ENCODE measurements around the gene GNRH2.
"Not testable (repeated sequence)": the region's sequence is repeated elsewhere in the genome, so short reads cannot be mapped to it uniquely, and the experiment has no call there.

The GNRH2 gene, protein sequence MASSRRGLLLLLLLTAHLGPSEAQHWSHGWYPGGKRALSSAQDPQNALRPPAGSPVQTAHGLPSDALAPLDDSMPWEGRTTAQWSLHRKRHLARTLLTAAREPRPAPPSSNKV

DNA sequence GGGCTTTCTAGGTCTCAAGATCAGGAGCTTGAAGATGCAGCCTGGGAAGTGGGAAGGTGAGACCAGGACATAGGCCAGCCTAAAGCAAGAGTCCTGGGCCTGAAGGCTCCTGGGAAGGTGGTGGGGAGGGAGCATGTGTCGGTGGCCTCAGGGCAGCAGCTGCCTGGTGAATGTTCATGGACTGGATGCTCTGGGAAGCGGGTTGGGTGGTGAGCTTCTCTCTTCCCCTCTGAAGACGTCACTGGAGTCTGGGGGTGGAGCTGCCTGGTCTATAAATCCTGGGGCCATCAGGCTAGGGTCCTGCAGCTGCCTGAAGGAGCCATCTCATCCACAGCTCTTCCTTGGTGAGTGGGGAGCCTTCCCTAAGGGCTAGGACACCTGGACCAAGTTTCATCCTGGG lies at the start of gene GNRH2:
Gene GNRH2 (plus strand): TSS at position 301 of the 400 bp plus-strand sequence. CDS start 793 bp downstream, outside the sequence.
- DNase-seq (ENCODE audit: low read depth in 1 of 2, low spot score in 1 of 2) = no peak

DNA sequence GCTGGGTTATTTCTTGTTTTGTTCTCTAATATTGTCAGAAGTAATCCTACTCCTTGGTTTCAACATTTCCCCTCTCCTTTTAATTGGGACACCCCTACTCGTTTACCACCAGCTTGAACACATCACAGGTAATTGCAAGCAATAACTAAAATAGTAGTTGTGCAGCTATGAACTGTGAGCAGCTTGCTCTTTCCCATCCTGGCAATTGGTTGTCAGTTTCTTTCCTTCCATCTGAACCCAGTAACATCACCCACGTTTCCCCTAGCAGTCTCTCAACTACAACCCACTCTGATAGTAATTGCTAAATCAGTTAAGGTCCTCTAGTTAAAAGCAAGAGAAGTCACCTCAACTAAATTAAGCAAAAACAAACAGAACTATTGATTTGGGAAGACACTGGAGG lies 47.6 kb upstream of the GNRH2 start:
- no peak for DNase-seq (ENCODE audit: low read depth in 1 of 2, low spot score in 1 of 2)

- no peak for DNase-seq (ENCODE audit: low read depth in 1 of 2, low spot score in 1 of 2)
Observed at GRCh38 chr20:2998728-2999127, 44.7 kb upstream of the GNRH2 start.

DNA sequence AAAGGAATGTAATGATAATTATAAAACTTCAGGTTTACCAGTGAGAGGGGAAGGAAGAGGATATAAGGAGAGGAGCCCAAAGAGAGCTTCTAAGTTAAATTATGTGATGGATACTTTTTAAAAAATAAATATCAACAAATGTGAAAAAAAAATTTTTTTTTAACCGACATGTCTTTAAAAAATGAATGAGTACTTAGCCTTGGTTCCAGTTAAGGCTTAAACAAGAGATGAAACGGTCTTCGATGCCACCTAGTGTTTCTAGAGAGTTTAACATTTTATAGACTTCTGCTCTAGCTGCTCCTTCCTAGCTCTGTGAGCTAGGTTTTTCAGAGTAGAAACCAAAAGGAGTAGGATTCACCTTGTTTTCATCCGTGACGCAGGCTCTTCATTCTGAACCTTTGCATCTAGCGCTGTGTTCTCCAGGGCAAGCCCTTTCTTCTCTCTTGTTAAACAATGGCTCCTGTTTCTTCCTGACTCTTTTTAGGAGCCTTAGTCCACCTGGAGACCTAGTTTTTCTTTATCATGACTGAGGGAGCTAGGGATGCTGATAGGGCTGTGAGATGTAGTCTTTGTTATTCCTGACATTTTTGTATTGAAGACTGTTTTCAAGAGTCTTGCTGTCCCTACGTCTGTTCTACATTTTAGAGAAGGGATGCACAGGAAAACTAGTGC lies 42.4 kb upstream of the GNRH2 start:
- no peak for DNase-seq (ENCODE audit: low read depth in 1 of 2, low spot score in 1 of 2)

- DNase-seq (ENCODE audit: low read depth in 1 of 2, low spot score in 1 of 2) = no peak
Observed at GRCh38 chr20:3003416-3003815, 40.0 kb upstream of the GNRH2 start.

DNA sequence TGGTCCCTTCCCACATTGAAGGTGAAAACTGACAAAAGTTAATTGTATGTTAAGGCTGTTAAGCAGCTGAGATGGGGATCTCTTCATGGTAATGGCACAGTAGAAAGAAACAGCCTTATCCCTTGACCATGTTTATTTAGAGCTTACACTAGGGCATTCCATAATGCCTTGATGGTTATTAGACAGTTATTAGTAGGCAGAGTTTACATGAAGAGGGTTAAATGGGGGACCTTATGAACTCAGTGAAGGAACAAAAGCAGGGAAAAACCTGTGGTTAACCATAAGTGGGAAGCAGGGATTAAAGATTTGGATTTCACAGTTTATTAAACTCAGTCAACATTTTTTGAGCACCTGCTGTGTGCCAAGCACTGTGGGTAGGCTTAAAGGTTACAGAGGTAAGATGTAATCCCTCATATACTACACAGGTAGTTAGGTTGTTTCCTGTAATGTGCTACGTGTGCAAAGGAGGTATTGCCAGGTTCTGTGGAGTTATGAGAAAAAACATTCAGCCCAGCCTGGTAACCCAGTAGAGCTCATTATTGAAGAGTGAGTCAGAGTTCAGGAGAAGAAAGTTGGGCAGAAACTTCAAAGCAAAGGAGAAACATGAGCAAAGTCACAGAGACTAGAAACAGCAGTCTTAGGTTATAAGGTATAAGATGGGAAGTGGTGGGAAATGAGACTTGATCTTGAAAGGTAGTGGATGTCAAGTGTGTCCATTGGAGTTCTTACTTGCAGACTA lies 32.3 kb upstream of the GNRH2 start:
- no peak for DNase-seq (ENCODE audit: low read depth in 1 of 2, low spot score in 1 of 2)

DNA sequence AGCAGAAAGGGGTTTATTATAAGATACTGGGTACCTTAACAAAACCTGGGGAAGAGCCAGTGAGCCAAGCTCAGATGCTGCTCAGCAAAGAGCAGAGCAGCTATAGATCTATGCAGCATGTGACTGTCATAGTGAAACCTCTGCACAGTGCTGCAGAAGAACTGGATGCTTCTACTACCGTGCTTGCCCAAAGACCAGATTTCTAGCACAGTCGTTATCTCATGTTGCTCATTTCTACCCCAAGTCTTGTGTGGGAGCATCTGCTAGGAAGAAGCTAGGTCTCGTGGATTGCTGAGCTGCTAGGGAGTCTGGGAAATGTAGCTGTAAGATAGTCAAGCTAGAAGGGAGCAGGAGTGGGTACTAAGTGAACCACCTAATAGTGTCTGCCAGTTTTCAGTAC lies 31.7 kb upstream of the GNRH2 start:
- DNase-seq (ENCODE audit: low read depth in 1 of 2, low spot score in 1 of 2) = no peak

GRCh38 chr20:3013771-3014170 lies 29.7 kb upstream of the GNRH2 start:
- DNase-seq (ENCODE audit: low read depth in 1 of 2, low spot score in 1 of 2) = no peak

GRCh38 chr20:3014179-3014578 lies 29.2 kb upstream of the GNRH2 start:
- DNase-seq (ENCODE audit: low read depth in 1 of 2, low spot score in 1 of 2) = no peak

DNA sequence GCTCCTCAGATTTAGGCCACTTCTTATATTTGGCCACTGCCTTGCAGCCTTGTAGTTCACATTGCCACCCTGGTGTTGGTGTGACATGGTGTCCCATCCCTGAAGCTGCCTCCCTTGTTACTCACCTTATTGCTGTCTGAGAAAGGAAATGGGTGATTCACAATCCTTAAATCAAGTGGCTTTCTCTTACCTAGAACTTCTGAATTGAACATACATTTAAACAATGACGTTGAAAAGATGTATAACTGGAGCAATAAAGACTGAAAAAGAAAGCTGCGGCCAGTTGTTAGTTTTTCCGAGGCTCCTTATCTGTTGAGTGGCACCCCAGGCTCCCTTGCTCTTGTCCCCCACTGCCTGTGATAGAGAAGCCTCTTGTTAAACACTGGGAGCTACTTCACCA lies 28.8 kb upstream of the GNRH2 start:
- DNase-seq (ENCODE audit: low read depth in 1 of 2, low spot score in 1 of 2) = no peak

DNA sequence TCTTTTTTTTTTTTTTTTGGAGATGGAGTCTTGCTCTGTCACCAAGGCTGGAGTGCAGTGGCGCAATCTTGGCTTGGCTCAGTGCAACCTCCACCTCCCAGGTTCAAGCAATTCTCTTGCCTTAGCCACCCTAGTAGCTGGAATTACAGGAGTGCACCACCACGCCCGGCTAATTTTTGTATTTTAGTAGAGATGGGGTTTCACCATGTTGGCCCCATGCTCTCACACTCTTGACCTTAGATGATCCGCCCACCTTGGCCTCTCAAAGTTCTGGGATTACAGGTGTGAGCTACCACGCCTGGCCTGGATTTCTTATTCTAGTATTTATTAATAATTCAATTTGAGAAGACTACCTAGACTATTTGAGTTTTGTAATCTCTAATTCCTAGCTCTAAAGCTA lies 28.1 kb upstream of the GNRH2 start:
- not testable (repeated sequence) for DNase-seq (ENCODE audit: low read depth in 1 of 2, low spot score in 1 of 2)

DNA sequence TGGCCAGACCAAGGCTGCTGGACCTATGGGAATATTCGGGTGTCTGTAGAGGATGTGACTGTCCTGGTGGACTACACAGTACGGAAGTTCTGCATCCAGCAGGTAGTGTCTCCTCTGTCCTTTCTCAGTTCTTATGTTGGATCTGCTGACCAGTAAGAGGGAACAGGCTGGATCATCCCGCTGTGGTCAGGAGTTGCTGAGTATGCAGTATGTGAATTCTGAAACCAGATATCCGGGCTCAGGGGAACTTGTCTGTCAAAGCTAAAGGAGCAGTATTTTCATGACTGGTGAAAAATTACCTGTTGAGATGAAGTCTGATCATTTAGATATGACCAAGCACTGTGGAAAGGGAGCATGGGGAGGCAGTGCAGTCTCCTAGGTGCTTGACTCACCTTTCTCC lies 22.1 kb upstream of the GNRH2 start:
- DNase-seq (ENCODE audit: low read depth in 1 of 2, low spot score in 1 of 2) = no peak

GRCh38 chr20:3021777-3022176 lies 21.6 kb upstream of the GNRH2 start:
- no peak for DNase-seq (ENCODE audit: low read depth in 1 of 2, low spot score in 1 of 2)

DNA sequence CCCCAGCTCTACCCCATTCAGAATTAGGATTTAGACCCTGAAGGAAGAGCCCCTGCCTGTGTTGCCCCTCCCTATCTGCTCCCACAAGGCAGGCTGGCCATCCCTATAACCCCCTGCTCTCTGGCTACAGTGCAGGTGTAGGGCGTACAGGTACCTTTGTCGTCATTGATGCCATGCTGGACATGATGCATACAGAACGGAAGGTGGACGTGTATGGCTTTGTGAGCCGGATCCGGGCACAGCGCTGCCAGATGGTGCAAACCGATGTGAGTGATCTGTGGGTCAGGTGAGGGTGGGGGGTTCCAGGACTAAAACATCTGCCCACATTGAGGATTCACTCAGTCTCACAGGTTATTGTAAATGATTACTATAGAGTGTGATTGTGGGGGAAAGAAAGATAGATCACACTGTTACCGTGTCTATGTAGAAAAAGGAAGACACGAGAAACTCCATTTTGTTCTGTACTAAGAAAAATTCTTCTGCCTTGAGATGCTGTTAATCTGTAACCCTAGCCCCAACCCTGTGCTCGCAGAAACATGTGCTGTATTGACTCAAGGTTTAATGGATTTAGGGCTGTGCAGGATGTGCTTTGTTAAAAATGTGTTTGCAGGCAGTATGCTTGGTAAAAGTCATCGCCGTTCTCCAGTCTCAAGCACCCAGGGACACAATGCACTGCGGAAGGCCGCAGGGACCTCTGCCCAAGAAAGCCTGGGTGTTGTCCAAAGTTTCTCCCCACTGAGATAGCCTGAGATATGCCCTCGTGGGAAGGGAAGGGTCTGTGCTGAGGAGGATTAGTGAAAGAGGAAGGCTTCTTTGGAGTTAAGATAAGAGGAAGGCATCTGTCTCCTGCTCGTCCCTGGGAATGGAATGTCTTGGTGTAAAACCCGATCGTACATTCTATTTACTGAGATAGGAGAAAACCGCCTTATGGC lies 20.6 kb upstream of the GNRH2 start:
- not testable (repeated sequence) for DNase-seq (ENCODE audit: low read depth in 1 of 2, low spot score in 1 of 2)

DNA sequence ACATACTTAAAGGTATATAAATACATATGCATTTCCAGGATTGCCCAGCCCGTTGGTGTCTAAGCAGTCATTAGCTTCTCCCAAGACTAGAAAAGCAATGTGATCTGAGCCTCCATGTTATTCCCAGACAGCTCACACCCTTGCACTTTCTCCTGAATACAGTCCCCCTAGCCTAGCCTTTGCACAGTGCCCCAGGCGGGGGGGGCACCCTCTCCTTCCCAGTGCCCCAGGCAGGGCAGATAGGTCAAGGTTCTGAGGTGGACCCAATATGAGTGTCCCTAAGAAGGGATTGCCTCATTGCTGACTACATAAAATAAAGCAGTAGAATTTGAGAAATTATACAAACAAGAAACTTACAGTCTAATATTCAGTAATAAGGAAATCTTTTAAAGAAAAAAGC lies 15.4 kb upstream of the GNRH2 start:
- no peak for DNase-seq (ENCODE audit: low read depth in 1 of 2, low spot score in 1 of 2)

DNA sequence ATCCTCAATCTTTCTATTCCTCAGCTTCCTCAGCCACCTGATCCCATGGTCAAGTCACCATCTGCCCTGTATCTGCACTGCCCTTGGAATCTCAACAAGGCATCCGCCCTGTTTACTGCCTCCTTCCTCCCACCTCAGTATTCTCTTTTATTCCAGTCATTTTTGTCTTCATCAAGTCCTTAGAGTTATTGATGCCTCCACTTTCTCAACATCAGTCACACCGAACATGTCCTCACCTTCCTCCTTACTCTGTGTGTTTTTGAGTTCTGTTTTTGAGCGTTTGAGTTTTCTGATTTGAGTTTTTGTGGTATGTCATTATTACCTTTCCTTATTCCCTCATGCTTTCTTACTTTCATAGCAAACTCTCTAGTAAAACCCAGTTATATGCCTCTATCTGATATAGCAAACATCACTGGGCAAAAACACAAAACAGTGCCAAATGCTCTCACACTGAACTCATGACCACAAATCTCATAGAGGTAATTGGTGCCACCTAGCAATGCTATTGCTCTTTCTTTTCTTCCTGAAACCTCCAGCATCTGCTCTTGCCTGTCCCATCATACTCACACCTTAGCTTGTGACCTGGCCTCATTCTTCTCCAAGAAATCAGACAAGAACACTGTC lies 11.8 kb upstream of the GNRH2 start:
- DNase-seq (ENCODE audit: low read depth in 1 of 2, low spot score in 1 of 2) = no peak

- DNase-seq (ENCODE audit: low read depth in 1 of 2, low spot score in 1 of 2) = no peak
Observed at GRCh38 chr20:3032624-3033023, 10.8 kb upstream of the GNRH2 start.

DNA sequence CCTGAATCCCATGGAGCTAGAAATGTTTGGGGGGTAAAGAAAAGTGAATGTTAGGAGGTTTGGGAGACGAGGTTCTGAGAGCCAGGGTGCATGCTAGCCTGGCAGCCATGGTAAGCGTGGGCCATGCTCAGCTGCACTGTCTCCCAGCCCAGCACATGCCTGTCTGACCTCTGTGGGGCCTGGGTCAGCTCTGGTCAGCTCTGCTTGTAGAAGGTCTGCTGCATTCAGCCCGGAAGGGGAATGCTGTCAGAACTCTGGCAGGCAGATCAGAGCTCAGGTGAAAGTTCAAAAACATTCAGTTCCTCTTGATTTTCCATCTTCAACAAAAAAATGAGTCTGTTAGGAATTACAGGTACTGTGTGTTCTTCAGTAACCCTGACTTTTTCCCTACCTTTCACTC lies 5.8 kb upstream of the GNRH2 start:
- DNase-seq (ENCODE audit: low read depth in 1 of 2, low spot score in 1 of 2) = no peak

GRCh38 chr20:3038454-3038853 lies 5.0 kb upstream of the GNRH2 start:
- no peak for DNase-seq (ENCODE audit: low read depth in 1 of 2, low spot score in 1 of 2)

DNA sequence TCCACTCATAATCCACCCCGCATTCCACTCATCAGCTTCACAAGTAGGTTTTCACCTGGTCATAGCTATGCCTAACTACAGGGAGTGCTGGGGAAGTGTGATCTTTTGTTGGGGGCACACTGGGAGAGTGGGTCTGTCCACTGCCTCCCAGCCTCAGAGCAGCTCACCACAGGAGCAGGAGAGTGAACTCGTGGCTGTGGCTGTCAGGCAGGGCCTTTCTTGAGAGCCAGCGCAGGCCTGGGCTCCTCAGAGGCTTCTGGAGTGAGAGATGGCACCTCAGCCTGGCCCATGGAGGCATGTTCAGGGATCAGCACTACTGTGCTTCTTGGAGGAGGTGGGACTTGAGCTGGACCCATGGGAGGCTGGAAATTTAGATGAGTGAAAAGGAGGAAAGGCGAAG lies 4.0 kb upstream of the GNRH2 start:
- no peak for DNase-seq (ENCODE audit: low read depth in 1 of 2, low spot score in 1 of 2)

- DNase-seq (ENCODE audit: low read depth in 1 of 2, low spot score in 1 of 2) = no peak
Observed at GRCh38 chr20:3040086-3040485, 3.3 kb upstream of the GNRH2 start.

All from stimulated activated CD4-positive, alpha-beta T cell treated with anti-CD3 and anti-CD28 coated beads, Interleukin-15, amount 100 ng/mL, for 1 hour (primary cell).